Brain pericyte (primary cell): ENCODE results near the gene BDH1.

Experiments used
- DNase-seq: peaks from one replicate; pipeline ENCODE4 v3.0.0-alpha.2; 2012; ENCODE audit warnings: low read depth, low spot score

The BDH1 gene

DNA sequence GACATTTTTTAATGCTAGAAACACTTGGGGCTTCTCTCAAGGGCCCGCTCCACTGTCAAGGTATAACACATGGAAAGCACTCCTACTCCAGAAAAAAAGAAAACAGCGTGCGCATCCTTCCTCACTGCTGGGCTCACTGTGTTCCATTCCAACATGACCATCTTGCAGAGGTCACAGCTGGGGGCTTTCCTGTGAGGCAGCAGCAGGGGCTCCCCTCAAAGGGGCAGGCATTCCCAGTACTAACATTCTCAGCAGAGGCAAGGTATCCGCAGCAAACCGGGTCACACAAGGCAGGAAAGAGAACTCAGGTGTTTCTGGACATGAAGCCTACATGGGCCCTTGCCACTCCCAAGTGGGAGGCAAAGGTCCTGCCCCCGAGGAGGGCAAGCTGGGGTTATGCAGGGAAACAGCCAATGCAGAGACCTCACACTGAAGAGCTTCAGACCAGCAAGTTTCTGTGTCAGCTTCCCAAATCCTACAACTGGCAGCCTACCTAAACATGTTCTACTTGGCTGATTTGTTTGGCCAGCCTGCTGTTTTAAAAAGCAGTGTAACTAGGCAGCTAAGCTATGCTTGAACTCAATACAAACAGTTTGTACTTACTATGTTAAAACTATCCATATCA is 6.4 kb downstream of the BDH1 start:
- DNase-seq = no peak

DNA sequence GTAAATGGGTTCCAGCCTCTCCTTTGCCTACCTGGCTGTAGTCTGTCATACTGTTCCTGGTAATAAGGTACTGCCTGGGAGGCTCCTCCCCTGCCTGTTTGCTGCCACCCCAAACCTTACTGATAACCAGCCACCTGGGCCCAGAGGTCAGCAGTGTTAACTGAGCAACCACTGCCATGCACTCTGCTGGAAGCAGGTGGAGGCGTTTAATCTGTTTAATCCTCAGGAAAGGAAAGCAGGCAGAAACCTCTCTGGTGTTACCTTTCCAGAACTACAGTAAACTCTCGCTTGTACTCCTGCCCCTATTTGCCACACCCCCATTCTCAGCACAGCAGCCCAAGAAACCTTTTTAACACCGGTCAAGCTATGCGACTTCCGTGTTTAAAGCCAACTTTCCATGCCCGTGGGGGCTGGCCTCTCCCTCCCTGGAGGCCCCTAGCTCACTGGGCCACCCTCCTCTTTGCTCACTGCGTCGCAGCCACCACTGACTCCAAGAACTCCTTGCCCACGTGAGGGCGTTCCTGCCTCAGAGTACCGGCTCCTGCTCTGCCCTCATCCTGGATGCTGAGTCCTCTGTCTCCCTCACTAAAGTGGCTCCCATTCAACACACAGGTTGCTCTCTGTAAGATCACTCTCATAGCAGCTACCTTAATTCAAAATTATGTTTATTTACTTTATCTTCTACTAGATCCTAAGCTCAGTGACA is 8.3 kb downstream of the BDH1 start:
- DNase-seq = no peak

DNA sequence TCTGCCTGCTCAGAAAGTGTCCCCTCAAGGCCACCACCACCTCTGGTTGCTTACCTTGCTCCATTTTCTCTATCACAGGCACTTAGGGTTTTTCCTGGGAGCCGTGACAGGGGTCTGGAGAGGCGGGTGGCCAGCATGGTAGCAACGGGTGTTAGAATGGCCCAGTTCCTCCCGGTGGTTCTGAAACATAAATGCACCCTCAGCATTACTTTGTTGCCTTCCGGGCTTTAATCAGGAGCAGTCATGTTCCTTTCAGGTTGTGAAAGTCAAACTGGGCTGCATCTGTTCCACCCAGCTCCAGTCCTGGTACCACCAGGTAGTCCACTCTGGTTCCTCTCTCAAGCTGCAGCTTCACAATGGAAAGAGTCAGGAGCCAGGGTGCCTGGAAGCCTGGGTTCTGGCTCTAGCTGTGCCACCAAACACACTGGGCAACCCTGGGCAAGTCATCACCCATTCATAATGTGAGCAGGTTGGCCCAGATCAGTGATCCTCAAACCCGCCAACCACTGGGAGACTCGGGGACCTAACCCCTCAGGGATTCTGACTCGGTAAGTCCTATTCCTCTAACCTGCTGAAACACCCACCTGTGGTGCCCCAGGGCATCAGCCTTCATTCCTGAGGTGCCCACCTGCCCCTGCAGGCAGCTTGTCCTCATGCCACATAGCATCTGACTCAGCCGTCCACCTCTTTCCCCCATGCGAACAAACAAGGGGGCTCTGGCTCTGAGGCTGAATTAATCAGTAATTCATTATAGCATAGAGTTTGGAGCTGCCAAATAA is 9.3 kb downstream of the BDH1 start:
- no peak for DNase-seq

DNA sequence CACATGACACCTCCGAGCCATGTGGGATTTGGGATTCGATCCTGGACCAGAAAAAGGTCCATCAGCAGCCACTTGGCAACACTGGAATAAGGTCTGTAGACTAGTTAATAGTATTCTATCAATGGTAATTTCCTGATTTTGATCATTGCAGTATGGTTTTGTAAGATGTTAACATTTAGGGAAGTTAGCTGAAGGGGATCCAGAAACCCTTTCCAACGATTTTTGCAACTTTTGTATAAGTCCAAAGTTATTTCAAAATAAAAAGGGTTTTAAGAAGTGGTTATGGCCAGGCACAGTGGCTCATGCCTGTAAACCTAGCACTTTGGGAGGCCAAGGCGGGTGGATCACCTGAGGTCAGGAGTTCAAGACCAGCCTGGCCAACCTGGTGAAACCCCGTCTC is 10.2 kb downstream of the BDH1 start:
- DNase-seq = no peak

DNA sequence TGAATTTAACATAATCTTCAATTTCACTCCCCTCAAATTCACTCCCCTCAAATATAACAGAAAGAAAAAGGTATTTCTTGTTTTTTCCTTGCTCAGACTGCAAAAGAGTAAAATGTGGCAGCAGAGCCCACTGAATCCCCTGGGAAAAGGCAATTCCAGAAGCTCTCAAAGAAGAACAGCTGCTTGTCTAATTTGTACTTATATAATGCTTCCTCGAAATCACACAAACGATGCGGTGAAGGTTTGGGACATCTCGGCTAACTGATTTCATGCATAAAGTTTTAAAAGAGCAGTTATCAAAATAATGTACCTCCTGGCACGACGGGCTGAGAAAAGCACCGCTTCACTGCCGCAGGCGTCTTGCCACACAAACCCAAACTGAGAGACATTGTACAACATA is 10.7 kb downstream of the BDH1 start:
- no peak for DNase-seq

DNA sequence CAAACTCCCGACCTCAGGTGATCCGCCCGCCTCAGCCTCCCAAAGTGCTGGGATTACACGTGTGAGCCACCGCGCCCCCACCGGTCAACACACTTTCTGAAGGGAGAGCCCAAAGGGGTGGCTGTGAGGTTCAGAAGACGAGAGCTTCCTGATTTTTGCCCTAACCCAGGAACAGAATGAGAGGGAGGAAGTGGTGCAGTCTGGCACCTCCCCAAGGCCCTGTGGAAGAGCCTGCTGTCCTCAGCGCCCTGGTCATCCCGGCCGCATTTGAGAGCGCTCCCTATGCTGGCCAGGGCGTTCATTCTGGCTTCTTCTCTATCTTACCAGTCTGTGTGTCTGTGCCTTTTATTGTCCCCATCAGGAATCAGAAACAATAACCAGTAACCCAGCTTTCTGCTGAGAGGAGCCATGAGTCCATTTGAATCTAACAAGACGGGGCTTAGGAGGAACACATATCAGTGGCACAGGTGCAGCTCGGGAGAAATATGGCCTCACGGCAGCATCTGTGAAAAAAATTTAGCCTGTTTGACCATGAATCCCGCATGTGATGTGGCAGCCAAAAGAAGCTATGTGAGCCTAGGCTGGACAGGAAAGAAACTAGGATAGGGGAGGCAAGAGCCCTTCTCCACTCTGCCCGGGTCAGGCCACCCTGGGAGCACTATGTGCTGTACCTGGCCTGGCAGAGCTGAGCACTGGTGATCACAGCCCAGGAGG is 12.9 kb downstream of the BDH1 start:
- no peak for DNase-seq

GRCh38 chr3:197541756-197542539 is 13.8 kb downstream of the BDH1 start:
- DNase-seq = peak; percentile 47

GRCh38 chr3:197540961-197541377 is 14.8 kb downstream of the BDH1 start:
- no peak for DNase-seq

DNA sequence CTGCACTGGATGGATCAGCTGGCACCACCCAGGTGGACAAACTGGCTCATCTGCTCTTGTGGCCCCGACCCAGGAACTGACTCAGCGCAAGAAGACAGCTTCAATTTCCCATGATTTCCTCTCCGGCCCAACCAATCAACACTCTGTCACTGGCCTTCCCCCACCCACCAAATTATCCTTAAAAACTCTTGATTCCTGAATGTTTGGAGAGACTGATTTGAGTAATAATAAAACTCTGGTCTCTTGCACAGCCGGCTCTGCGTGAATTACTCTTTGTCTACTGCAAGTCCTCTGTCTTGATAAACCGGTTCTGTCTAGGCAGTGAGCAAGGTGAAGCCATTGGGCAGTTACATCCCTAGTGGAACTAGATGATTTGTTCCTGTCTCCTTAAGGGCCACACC is 16.1 kb downstream of the BDH1 start:
- DNase-seq = no peak

GRCh38 chr3:197533927-197534725 is 21.6 kb downstream of the BDH1 start:
- no peak for DNase-seq

DNA sequence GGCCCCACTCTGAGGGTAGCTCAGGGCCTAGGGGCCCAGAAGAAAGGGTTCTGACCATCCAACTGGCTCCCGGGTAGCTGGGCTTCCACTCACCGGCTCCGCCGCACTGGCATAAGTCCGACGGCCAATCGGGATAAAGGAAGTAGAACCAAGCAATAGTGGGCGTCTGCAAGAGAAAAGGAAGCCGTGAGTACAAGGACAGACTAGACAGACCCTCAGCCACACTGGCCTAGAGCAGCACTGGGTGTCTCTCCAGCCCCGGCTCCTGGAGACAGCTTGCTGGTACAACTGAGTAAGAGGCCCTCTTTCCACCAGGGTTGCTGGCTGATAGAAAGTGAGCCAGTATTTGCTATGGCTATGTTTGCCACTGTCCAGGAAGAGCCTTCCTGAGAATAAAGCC is 22.4 kb downstream of the BDH1 start:
- no peak for DNase-seq

- no peak for DNase-seq
These were observed 23.4 kb downstream of the BDH1 start for GRCh38 chr3:197532388-197532787.

- DNase-seq = no peak
These were observed 27.6 kb downstream of the BDH1 start for GRCh38 chr3:197528190-197528589.

- no peak for DNase-seq
These were observed 28.2 kb downstream of the BDH1 start for GRCh38 chr3:197527569-197527968.

DNA sequence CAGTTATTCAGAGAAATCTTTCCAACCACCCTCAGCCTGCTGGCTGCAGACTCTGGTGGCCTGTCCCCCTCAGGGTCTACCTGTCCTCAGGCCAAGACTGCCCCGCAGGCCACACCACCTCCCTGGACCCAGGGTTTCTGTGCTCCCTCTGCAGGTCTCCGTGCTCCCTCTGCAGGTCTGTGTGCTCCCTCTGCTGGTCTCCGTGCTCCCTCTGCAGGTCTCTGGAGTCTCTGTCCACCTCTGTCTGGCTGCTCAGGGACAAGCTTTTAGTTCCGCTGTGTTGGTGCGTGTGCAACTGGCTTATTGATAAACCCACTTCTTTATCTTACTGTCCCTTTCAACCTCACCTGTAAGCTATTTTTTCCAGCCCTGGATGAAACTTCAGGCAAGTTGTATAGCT is 30.1 kb downstream of the BDH1 start:
- no peak for DNase-seq

GRCh38 chr3:197524128-197524527 is 31.6 kb downstream of the BDH1 start:
- no peak for DNase-seq

DNA sequence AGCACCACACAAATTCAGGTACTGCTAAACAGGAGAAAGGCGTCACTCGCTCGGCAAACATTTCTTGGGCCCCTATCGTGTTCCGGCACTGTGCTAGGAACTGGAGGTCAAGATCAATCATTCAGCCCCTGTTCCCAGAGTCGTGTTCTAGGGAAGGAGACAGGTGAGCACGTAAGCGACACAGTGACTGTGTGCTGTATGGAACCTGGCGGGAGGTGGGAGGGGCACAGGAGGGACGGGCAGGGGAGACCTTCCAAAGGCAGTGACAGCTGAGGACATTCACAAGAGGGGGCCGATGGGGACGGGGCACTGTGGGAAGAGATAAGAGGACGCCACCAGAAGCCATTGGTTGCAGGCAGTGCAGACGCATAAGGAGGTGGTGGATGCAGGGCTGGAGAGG is 32.2 kb downstream of the BDH1 start:
- DNase-seq = no peak

- DNase-seq = no peak
These were observed 32.8 kb downstream of the BDH1 start for GRCh38 chr3:197522881-197523441.

- no peak for DNase-seq
These were observed 33.5 kb downstream of the BDH1 start for GRCh38 chr3:197522183-197522715.
